GM12878 (cell line): Measurements from ENCODE around the gene OVCA2. TPM values are rescaled to one million over a fixed set of nuclear protein-coding genes. Genes with fewer than 3 reads are reported as not detected.

Source experiments
- ASH2L ChIP-seq: fragments of 300-600, 200-600 bp; sonication (generic); IDR thresholded peaks from 2 replicates; pipeline ENCODE4 v1.6.1; 2017; ENCODE audit warnings: low read depth, mild to moderate bottlenecking, borderline replicate concordance
- BACH1 ChIP-seq: fragments of 450-650 bp; IDR thresholded peaks from 2 replicates; pipeline ENCODE4 v1.6.1; 2017; ENCODE audit warnings: mild to moderate bottlenecking, borderline replicate concordance
- BMI1 ChIP-seq: fragments of 450-650 bp; IDR thresholded peaks from 2 replicates; pipeline ENCODE4 v1.6.1; 2016; ENCODE audit warnings: mild to moderate bottlenecking, moderate library complexity, borderline replicate concordance
- NR2C2 ChIP-seq: IDR thresholded peaks from 2 replicates; pipeline ENCODE4 v1.6.1; 2011; ENCODE audit warnings: borderline replicate concordance, low read depth; ENCODE audit not compliant: control insufficient read depth, insufficient read length
- PKNOX1 ChIP-seq: fragments of 450-650 bp; IDR thresholded peaks from 2 replicates; pipeline ENCODE4 v1.6.1; 2016; ENCODE audit warnings: mild to moderate bottlenecking
- SP1 ChIP-seq: IDR thresholded peaks from one replicate; pipeline ENCODE4 v1.6.1; 2011; ENCODE audit warnings: low read depth, low read length
- ZNF207 ChIP-seq: fragments of 450-650 bp; IDR thresholded peaks from 2 replicates; pipeline ENCODE4 v1.6.1; 2014; ENCODE audit warnings: antibody characterized with exemption, mild to moderate bottlenecking, borderline replicate concordance
- ZNF687 ChIP-seq: fragments of 450-650 bp; IDR thresholded peaks from 2 replicates; pipeline ENCODE4 v1.6.1; 2017; ENCODE audit warnings: mild to moderate bottlenecking, moderate library complexity
- polyA plus RNA-seq, 11 experiments: library from polyadenylated mRNA; depleted of rRNA in 4 of 11; unstranded in 6 of 11; stranded (reverse) in 5 of 11; fragments of >200 nt; fragmentation: Nextera tagmentation in 4 of 11; fragmentation: Illumina TruSeq in 1 of 11; extraction: Ambion mirVana in 4 of 11; extraction: Trizol in 1 of 11; gene quantifications; 1 replicate in 1 of 11; 2 replicates in 10 of 11; pipeline versions ENCODE4 v1.2.1 to v1.2.3, GENCODE V29; 2011 to 2016; ENCODE audit warnings: inconsistent platforms in 2 of 11, missing spikeins in 2 of 11, low read depth in 1 of 11
- total RNA-seq, 4 experiments: library from RNA; depleted of rRNA in 3 of 4; stranded (reverse); fragments of >200 nt in 3 of 4; fragmentation: Illumina TruSeq in 1 of 4; extraction: Trizol in 1 of 4; gene quantifications; 2 replicates each; pipeline versions ENCODE4 v1.2.1 to v1.2.3, GENCODE V29; 2013 to 2021
- TF ChIP-seq, protein P1 (sequence below): IDR thresholded peaks from 2 replicates; pipeline ENCODE4 v1.6.1; 2012; ENCODE audit warnings: low read depth, low read length, improper control_type of control experiment
- TF ChIP-seq, protein P2 (sequence below), 3 experiments: IDR thresholded peaks in 2 of 3; conservative IDR thresholded peaks in 1 of 3; 2 replicates each; pipeline ENCODE4 v1.5.1; 2011; ENCODE audit warnings: low read depth in 3 of 3, low read length in 3 of 3, mild to moderate bottlenecking in 3 of 3, control low read depth in 2 of 3, moderate library complexity in 2 of 3, inconsistent platforms in 1 of 3, mixed read lengths in 1 of 3; ENCODE audit not compliant: control insufficient read depth in 2 of 3, insufficient read depth in 1 of 3; ENCODE audit errors: extremely low read depth in 1 of 3

OVCA2 gene
- total and polyA plus RNA-seq, 10 of the 15 experiments (the other 5 are each of a cell fraction or from before 2014, with no cell fraction given): 6.1 to 75.3 (median 40.7) TPM

GRCh38 chr17:2053380-2054261 is 11.8 kb downstream of the OVCA2 start (continued):
- peak; percentile 100 for TF ChIP-seq BMI1
- 0 out of 2 replicates have a peak, but pooled peaks have one; percentile 40 for TF ChIP-seq ZNF207
- TF ChIP-seq PKNOX1: 0 out of 2 replicates have a peak, but pooled peaks have one; percentile 15
- TF ChIP-seq BACH1: 0 out of 2 replicates have a peak, but pooled peaks have one; percentile 53
- TF ChIP-seq SP1: peak; percentile 29
- TF ChIP-seq, protein P1, sequence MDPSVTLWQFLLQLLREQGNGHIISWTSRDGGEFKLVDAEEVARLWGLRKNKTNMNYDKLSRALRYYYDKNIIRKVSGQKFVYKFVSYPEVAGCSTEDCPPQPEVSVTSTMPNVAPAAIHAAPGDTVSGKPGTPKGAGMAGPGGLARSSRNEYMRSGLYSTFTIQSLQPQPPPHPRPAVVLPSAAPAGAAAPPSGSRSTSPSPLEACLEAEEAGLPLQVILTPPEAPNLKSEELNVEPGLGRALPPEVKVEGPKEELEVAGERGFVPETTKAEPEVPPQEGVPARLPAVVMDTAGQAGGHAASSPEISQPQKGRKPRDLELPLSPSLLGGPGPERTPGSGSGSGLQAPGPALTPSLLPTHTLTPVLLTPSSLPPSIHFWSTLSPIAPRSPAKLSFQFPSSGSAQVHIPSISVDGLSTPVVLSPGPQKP: peak; percentile 51
- TF ChIP-seq, protein P2, sequence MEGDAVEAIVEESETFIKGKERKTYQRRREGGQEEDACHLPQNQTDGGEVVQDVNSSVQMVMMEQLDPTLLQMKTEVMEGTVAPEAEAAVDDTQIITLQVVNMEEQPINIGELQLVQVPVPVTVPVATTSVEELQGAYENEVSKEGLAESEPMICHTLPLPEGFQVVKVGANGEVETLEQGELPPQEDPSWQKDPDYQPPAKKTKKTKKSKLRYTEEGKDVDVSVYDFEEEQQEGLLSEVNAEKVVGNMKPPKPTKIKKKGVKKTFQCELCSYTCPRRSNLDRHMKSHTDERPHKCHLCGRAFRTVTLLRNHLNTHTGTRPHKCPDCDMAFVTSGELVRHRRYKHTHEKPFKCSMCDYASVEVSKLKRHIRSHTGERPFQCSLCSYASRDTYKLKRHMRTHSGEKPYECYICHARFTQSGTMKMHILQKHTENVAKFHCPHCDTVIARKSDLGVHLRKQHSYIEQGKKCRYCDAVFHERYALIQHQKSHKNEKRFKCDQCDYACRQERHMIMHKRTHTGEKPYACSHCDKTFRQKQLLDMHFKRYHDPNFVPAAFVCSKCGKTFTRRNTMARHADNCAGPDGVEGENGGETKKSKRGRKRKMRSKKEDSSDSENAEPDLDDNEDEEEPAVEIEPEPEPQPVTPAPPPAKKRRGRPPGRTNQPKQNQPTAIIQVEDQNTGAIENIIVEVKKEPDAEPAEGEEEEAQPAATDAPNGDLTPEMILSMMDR (IDR thresholded peaks at IDR 0.05 in 2 of 3, conservative IDR thresholded peaks at IDR 0.05 in 1 of 3; ENCODE audit: control insufficient read depth in 2 of 3, extremely low read depth in 1 of 3, insufficient read depth in 1 of 3, low read depth in 3 of 3, low read length in 3 of 3): peak; percentile 59 to 85 (median 75)
- TF ChIP-seq ZNF687: peak; percentile 43; the same call in 1 of the 2 replicates
- no peak for TF ChIP-seq NR2C2
- TF ChIP-seq ASH2L: no peak
